ENCODE data around the gene TRIM62.

DNA sequence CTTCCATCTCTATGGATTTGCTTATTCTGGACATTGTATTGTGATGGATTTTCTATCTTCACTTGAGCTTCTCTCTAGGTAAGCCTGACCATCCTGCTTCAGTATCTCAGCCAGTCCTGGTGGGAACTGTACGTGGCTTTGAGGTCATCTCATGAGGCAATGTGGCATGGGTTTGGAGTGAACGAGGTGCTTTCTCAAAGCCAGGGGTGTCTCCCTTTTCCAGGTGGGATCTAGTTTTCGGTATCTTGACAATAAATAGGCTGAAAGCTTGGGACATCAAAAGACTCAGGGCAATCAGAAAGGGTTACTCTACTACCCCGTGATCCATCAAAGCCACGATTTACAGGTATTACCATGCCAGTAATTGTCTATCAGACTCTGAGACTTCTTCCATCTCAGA lies 60.1 kb downstream of the TRIM62 start:
- TF ChIP-seq ZNF274 (IDR thresholded peaks at IDR 0.05; ENCODE audit: low read depth, low read length) (no peak), SUZ12 (IDR thresholded peaks at IDR 0.05; ENCODE audit: extremely low read depth, insufficient read depth, insufficient read length) (no peak)
